ENCODE results near the gene MPDZ. TPM values are rescaled to one million over a fixed set of nuclear protein-coding genes. Genes with fewer than 3 reads are reported as not detected.

MPDZ gene
- total RNA-seq, 1 donor from 2014 or later, result 2.2 TPM

- no peak for ATAC-seq
These were observed 97.8 kb downstream of the MPDZ start for GRCh38 chr9:13181652-13182051.

DNA sequence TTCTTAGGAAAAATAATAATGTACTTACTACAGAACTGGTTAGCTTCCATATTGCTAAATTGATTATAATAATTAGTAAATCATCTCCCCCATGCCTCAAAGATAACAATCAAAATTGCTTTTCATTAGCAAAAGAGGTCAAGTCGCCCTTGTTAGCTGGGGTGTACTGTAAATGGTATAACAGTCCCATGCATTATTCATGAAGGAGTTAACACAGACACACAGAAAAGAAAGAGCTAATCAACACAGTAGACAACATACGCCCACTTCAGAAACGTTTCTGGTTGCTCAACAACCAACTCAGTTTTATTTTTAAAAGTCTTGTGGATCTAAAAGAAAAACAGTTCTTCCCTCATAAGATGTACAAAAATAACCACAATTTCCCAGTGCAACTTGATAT, 100.2 kb downstream of the MPDZ start:
- ATAC-seq, result no peak

DNA sequence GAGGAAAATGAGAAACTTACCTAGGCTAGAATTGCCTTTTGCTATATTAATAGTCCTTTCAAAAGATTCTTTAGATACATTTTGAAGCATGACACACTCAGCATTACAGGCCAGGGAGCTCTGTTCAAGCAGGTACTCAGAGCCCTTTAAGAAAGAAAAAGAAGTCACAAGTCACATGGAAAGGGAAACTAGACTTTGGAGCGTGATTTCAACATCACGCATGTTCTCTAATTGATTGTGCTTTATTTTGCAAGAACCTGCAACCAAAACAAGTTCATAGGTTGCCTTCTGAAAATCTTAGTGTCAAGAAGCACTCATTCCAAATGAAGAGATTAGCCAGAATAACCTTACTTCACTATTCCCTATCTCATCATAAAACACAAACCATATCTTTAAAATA, 103.8 kb downstream of the MPDZ start:
- no peak for ATAC-seq

DNA sequence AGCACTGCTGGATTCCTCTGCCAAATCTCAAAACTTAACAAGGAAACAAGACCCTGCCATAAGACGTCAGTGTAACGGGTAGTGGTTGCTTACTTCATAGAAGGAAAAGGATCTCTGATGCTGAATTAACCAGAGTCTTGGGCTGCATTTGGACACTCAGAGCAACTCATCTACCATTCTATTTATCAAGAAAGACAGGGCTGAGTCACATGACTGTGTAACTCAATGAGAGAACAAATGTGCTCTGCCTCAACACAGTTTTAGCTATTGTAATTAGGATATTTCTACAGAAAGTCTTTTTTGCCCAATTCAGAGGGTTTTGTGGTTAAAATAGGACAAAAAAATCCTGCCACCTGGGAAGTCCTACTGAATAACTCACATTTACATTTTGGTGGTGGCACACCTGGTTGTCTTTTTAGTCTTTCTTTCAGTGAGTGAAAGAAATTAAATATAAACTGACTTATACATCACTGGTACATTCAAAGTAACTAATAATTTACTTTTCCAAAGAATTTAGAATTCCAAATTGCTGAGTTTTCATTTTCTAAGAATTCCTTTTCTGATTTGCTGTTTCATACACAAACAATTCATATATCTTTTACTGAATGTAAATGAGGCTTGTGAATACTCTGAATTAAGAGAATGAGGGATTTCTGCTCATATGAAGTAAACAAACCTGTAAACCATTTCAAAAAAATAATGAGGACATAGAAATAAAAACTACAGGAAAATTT, 104.4 kb downstream of the MPDZ start:
- no peak for ATAC-seq

DNA sequence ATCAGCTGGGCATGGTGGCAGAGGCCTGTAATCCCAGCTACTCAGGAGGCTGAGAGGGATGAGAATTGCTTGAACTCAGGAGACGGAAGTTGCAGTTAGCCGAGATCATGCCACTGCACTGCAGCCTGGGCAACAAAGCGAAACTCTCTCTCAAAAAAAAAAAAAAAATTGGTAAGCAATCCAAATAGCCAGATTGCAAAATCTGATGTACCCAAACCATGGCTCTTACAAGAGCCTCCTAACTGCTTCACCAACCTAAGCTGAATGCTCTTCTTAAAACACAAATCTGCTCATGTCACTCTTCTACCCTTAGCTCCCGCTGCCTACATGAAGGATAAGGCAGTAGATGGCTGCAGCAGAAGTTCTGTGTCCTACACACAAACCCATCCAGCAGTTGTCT, 105.9 kb downstream of the MPDZ start:
- no peak for ATAC-seq

DNA sequence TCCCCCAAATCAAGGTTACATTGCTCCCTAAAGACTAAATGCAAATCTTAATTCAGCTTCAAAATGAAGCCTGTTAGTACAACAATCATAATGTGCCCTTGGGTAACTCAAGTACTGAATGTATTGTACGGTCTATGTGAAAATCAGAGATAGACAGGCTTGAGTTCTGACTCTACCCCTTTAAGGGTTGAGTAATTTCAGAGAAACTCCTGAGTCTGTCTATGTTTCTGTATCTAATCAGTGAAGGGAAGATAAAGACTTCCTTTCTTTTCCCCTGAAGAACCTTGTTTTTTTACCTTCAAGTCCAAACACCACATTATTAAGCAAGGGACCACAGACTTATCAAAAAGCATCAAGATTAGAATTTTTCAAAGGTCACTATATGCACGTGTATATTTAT, 108.2 kb downstream of the MPDZ start:
- ATAC-seq, result no peak

GRCh38 chr9:13166996-13167395, 112.5 kb downstream of the MPDZ start:
- ATAC-seq, result no peak

DNA sequence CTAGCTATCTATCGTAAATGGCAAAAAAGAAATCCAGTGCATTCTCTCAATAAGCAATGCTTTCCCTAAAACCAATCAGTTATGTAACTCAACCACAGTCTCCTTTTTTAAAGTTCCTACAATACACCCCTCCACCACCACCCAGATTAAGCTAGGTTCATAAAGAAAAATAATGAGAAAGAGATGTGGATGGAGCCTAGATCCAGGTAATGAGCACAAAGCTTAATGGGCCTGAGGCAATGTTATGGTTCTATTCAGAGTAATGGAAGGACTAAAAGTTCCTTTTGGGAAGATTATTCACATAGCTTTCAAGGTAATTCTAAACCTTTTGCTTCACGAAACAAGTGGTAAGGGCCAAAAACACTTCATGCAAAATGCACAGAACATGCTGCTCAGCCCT, 113.5 kb downstream of the MPDZ start:
- no peak for ATAC-seq

DNA sequence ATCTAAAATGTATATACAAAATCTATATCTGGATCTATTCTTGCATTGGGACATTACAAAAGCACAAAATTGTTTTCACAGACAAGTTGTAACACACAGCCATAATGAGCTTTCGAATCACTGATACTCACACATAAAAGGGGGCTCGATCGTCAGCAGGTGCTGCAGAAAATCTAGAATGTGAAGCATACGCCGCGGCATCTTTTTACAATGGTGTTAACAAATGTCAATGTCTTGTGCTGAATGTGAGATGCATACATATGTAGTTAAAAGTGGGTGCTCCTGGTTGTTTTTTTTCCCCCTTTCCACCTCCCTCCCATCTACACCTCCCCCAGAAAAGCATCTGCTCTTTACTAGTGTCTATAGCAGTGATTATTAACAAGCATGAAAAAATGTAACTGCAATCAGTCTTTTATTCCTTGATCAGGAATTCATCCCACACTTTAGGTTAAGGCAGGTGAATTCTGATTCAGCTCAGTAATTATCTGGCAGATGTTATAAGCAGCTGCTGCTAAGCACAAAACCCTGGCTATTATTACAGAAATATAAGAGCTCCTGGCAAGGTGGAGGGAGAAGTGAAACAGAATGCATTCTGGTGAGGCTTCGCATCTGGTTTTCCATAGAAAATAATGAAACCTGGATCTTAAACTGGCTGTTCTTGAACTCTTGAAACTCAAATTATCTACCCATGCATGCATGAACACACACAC, 114.1 kb downstream of the MPDZ start:
- no peak for ATAC-seq

- ATAC-seq, result no peak
These were observed 115.5 kb downstream of the MPDZ start for GRCh38 chr9:13163946-13164345.

- no peak for ATAC-seq
These were observed 116.2 kb downstream of the MPDZ start for GRCh38 chr9:13163287-13163686.

DNA sequence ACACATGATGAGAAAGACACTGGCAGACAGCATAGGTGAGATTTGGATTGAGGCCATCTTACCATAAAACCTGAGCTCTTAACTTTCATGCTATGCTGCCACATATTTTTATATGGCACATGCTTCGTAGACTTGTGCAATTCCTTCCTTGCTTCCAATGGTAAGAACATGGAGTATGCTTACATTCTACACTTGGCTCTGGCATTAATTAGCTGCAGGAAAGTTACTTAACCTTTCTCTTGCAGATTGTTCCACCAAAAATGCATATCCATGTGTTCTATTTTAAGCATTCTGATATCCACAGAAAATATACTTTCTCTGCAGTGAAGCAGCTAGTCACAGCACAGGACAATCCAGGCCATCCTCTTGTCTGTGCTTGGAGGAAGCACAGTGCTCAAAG, 119.4 kb downstream of the MPDZ start:
- ATAC-seq, result no peak

DNA sequence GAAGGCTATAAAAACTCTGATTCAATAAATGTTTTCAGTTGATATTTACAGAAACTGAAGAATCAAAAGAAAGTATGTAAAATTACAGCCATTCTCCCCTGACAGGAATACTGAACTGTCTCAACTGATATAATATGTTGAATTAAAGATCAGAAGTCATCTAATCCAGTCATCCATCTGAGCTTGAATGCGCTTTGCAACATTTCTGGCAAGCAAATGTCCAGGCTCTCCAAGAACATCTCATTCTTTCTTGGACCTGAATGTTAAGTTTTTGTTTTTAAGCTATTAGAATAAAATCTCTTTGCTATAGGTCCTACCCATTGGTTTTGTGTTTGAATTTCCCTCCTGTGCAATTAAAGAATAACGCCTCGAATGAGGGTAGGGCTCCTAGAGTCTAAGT, 120.5 kb downstream of the MPDZ start:
- no peak for ATAC-seq

DNA sequence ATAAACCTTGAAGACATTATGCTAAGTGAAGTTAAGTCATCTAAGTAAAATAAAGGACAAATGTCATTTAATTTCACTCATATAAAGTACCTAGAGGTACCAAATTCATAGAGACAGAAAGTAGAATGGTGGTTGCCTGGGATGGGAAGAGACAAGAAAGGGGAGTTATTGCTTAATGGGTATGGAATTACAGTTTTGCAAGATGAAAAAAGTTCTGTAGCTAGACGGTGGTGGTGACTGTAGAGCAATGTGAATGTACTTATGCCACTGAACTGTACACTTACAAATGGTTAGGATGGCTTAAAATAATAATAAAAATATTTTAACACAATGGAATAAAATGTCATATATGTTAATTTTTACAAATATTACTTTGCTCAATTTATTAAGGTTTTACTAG, 128.0 kb downstream of the MPDZ start:
- ATAC-seq, result no peak

- no peak for ATAC-seq
These were observed 130.0 kb downstream of the MPDZ start for GRCh38 chr9:13149454-13149853.

- no peak for ATAC-seq
These were observed 132.7 kb downstream of the MPDZ start for GRCh38 chr9:13146840-13147239.

GRCh38 chr9:13145340-13145739, 134.2 kb downstream of the MPDZ start:
- no peak for ATAC-seq

- no peak for ATAC-seq
These were observed 135.2 kb downstream of the MPDZ start for GRCh38 chr9:13144166-13144775.

GRCh38 chr9:13143281-13143680, 136.2 kb downstream of the MPDZ start:
- no peak for ATAC-seq

DNA sequence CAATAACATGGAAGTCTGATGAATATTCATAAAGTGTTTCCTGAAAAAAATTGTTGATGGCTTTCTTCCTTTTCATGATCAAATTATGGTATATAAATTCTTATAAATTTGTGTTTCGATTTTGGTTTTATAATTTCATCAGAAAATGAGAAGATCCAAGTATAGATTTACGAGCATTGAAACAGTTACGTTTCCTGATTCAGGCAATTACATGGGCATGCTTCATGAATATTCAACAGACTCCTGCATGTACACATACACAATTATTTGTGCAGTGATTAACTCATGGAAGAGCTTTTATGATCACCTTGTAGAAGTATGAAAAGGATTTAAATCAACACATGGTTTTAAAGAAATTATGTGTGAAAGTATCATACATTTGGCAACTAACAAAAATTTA, 136.7 kb downstream of the MPDZ start:
- ATAC-seq, result no peak

DNA sequence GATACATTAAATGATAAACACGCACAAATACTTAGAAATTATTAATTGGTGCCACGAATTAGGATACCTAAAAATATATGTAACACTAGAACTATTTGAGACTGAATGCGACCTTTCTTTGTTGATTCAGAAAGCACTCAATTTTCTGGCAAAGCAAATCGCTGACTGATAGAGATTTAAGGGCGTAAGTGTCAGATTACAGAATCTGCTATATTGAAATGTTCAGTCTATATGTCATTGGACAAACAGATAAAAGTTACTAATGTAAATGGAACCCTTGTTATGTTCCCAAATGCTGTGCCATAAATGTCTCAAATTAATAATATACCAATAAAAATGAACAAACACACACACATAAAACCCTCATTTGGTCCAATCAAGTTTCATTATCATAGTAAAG, 137.9 kb downstream of the MPDZ start:
- no peak for ATAC-seq

DNA sequence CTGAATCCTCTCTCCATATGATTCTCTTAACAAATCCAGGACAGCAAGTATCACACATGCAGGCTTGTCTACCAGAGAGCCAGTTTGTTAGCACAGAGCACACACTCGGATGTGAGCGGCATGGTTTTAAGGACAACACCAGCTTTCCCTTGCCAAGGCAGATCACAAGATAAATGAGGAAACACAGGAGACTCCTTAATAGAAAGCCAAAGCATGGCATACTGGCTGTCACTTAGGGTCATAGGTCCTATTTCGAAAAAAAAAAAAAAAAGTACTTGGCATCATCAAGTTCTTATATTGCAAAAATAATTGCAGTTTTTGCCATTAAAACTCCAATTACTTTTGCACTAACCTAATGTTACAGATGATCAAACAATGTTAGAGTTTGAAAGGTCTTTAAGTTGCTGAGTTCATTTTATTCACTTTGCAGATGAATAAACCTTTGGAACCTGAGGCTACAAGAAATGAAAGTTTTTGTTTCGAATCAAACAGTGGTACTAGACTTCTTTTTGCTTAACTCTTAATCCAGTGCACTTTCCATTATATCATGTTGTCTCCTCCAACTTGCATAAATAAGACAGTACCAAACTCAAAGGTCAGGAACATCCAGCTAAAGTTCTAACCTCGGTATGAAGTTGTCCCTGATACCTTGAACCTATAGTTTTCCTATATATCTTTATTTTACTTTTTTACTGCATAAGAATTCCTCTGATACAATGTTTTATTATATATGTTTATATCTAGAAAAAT, 138.5 kb downstream of the MPDZ start:
- no peak for ATAC-seq

GRCh38 chr9:13139641-13140171, 139.8 kb downstream of the MPDZ start:
- ATAC-seq, result peak; percentile 31

All from esophagus mucosa (tissue), 1 donor.